Esophagus muscularis mucosa (tissue), 4 donors: ENCODE measurements around the gene FAM111A. TPM values are rescaled to one million over a fixed set of nuclear protein-coding genes. Genes with fewer than 3 reads are reported as not detected.
A peak's percentile ranks its signal among the peaks of the same experiment; 100 is the strongest.

Experiments
- DNase-seq: peaks from one replicate; pipeline ENCODE4 v3.0.0-alpha.2; 2017; ENCODE audit errors: extremely low spot score
- H3K27ac ChIP-seq, 4 donors: fragments of 200-600 bp; sonication (generic); replicated peaks in 1 of 4; 1 replicate in 3 of 4; 2 replicates in 1 of 4; pipeline ENCODE4 v1.5.1; 2016 to 2019; ENCODE audit warnings: mild to moderate bottlenecking in 1 of 4
- H3K27me3 ChIP-seq, 4 donors: fragments of 200-600 bp; sonication (generic); one replicate each; pipeline versions ENCODE4 v1.5.1 to v1.6.0; 2016 to 2019
- H3K36me3 ChIP-seq, 4 donors: fragments of 200-600 bp; sonication (generic); one replicate each; pipeline ENCODE4 v1.5.1; 2016 to 2019
- H3K4me1 ChIP-seq, 4 donors: fragments of 200-600 bp; sonication (generic); one replicate each; pipeline ENCODE4 v1.5.1; 2016 to 2019
- H3K4me3 ChIP-seq, 4 donors: fragments of 200-600 bp; sonication (generic); 1 replicate in 2 of 4; 2 replicates in 2 of 4; pipeline ENCODE4 v1.5.1; 2016 to 2019; ENCODE audit warnings: mild to moderate bottlenecking in 4 of 4, moderate library complexity in 1 of 4
- H3K9me3 ChIP-seq, 4 donors: fragments of 200-600 bp; sonication (generic); 1 replicate in 3 of 4; 2 replicates in 1 of 4; pipeline ENCODE4 v1.5.1; 2016 to 2019
- EP300 ChIP-seq: sonication (generic); formaldehyde crosslinking; IDR thresholded peaks from one replicate; pipeline ENCODE4 v1.6.1; 2017; ENCODE audit warnings: antibody characterized with exemption
- POLR2A ChIP-seq: fragments of 450-650 bp; IDR thresholded peaks from one replicate; pipeline ENCODE4 v1.6.1; 2017; ENCODE audit warnings: antibody characterized with exemption, moderate library complexity, mild to moderate bottlenecking, low read depth
- POLR2AphosphoS5 ChIP-seq, 2 donors: sonication (generic); formaldehyde crosslinking; IDR thresholded peaks; one replicate each; pipeline ENCODE4 v1.6.1; 2017; ENCODE audit warnings: antibody characterized with exemption in 2 of 2
- WGBS: methylation state at CpG from one replicate; pipeline ENCODE4 v1.1.5; 2018; 5-methylcytosine and 5-hydroxymethylcytosine counted together
- intact Hi-C: fragments of 100-400 bp; cut with DNase I; formaldehyde crosslinking; loops from one replicate; pipeline ENCODE4 v1.15.1; 2023
- total RNA-seq, 4 donors: library from RNA; depleted of rRNA; stranded (reverse); fragments of >200 nt; gene quantifications; one replicate each; pipeline versions ENCODE4 v1.1.0 to v1.2.1, GENCODE V29; 2016
- TF ChIP-seq, protein P1 (sequence below), 3 experiments: fragments of 200-600 bp in 2 of 3; fragments of 450-650 bp in 1 of 3; sonication (generic) in 2 of 3; IDR thresholded peaks; one replicate each; pipeline ENCODE4 v1.5.1; 2017 to 2019; ENCODE audit warnings: antibody characterized with exemption in 3 of 3, mild to moderate bottlenecking in 2 of 3, moderate library complexity in 1 of 3

FAM111A gene
- total RNA-seq, 4 donors from 2014 or later = 8.9 to 22.4 (median 17.6) TPM

DNA sequence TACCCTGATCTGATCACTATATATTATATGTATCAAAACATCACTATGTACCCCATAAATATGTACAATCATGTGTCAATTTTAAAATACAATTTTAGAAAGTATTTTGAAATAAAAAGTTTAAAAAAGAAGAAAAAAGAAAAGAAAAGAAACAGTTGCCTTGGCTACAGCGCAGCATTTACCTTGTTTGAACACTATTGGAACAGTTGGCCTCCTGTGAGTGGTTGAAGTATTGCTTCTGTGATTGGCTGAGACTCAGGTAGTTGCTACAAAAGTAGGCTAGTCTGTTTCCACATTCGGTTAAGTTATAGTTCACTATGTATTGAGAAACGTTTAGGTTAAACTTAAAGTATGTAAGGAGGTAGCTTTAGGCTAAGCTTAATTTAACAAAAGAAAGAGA is 21.4 kb downstream of the FAM111A start:
- Histone ChIP-seq H3K36me3 (no peaks in the 10 kb centered on the region), H3K27me3 (peaks cover 0 to 26% (median 0%) of the 10 kb centered on the region in 4 donors), H3K27ac (no peak overlapping the region), H3K4me3 (no peak overlapping the region), H3K9me3 (no peaks in the 10 kb centered on the region), H3K4me1 (no peaks in the 10 kb centered on the region)
- DNase-seq = no peak
- WGBS = 87% methylated on average over 3 of the region's 3 CpGs
- intact Hi-C loops = no loop called here
- TF ChIP-seq EP300 (no peak), POLR2A (no peak), POLR2AphosphoS5 (IDR thresholded peaks at IDR 0.05) (no peak)
- TF ChIP-seq, protein P1, sequence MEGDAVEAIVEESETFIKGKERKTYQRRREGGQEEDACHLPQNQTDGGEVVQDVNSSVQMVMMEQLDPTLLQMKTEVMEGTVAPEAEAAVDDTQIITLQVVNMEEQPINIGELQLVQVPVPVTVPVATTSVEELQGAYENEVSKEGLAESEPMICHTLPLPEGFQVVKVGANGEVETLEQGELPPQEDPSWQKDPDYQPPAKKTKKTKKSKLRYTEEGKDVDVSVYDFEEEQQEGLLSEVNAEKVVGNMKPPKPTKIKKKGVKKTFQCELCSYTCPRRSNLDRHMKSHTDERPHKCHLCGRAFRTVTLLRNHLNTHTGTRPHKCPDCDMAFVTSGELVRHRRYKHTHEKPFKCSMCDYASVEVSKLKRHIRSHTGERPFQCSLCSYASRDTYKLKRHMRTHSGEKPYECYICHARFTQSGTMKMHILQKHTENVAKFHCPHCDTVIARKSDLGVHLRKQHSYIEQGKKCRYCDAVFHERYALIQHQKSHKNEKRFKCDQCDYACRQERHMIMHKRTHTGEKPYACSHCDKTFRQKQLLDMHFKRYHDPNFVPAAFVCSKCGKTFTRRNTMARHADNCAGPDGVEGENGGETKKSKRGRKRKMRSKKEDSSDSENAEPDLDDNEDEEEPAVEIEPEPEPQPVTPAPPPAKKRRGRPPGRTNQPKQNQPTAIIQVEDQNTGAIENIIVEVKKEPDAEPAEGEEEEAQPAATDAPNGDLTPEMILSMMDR (IDR thresholded peaks at IDR 0.05) = no peak

DNA sequence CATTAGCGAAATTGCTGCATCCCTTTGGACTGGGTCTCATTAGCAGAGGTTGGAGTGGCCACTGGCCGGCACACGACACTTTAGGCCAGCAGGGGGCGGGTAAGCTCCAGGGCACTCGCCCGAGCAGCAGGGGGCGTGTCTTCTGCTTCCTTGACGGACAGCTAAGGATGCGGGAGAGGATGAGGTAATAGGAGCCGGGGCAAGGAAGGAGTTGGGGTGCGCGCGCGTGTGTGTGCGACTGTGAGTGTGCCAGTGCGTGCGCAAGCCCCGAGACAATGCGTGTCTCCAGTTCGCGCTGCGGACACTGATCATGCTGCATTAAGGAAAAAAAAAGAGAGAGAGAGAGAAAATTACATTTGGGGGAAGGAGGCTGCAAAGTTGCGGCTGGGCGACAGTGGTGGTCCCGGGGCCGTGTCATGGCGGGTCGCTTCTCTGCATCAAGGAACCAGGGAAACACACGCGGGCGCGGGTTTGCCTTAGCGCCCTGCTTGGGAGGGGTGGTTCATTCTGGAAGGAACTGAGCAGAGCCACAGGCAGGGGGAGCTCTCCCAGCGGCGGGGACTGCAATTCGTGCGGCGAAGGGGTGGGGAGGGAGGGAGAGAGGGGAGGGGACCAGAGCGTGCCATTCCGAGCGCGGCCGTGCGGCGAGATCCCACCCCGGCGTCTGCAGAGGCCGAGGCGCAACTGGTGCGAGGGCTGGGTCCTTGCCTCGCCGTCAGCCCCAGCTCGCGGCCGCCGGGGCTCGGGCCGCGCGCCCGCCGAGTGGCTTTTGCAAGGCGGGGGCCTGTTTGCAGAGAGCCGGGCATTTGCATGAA is 29.1 kb downstream of the FAM111A start, which contains the start of gene DTX4:
Gene DTX4 (plus strand): TSS at position 625 of the 815 bp plus-strand sequence. CDS start 464 bp downstream, outside the sequence.
- Histone ChIP-seq H3K27ac (peak within 1 kb of the TSS; percentile 51 to 74 (median 70)), H3K9me3 (no peaks in the 10 kb centered on the region), H3K36me3 (no peaks in the 10 kb centered on the region), H3K27me3 (peaks cover 0 to 10% (median 5%) of the 10 kb centered on the region in 4 donors), H3K4me1 (peaks cover 9 to 38% (median 25%) of the 10 kb centered on the region in 4 donors), H3K4me3 (peak within 1 kb of the TSS; percentile 64 to 87 (median 74))
- under 1% methylated on average over 46 of the region's 64 CpGs for whole genome bisulfite sequencing
- DNase-seq = peak; percentile 97
- intact Hi-C loops = loop anchor here (1.0 to 10.0 kb wide), 3 partner anchors 36 to 263 kb away; partner anchors contain the start of gene OR5A1
- TF ChIP-seq POLR2A = no peak
- TF ChIP-seq EP300 = no peak
- peak in 1 of 2 donors; percentile 54 for TF ChIP-seq POLR2AphosphoS5 (IDR thresholded peaks at IDR 0.05)
- TF ChIP-seq, protein P1 (IDR thresholded peaks at IDR 0.05) = peak; percentile 72 to 94 (median 88)

DNA sequence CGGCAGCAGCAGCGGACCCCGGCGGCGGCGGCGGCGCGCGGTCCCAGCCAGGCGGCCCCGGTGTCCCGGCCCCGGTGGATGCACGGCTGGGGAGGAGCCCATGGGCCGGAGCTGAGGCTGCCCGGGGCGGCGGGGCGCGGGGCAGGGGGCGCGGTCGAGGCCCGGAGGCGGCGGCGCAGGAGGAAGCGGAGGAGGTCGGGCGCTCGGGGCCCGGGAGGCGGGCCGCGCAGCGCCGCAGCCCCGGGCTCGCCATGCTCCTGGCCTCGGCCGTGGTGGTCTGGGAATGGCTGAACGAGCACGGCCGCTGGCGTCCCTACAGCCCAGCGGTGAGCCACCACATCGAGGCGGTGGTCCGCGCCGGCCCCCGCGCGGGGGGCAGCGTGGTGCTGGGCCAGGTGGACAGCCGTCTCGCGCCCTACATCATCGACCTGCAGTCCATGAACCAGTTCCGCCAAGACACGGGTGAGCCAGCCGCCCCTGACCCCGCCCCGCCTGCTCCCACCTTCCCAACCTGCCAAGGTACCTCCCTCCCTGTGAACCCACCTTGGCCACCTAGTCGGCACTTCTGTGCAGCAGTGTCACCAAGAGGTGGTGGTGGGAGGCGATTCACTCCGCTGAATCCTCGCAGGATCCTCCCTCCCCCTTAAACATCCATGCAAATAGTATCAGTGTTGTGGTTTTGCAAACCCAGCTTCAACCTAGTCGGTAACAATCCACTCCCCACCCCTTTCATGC is 29.9 kb downstream of the FAM111A start:
- peaks cover 9 to 38% (median 25%) of the 10 kb centered on the region in 4 donors for H3K4me1 ChIP-seq
- H3K4me3 ChIP-seq = peak overlapping the region; percentile 64 to 87 (median 74)
- H3K27ac ChIP-seq = peak overlapping the region; percentile 51 to 74 (median 70)
- peak; percentile 86 for DNase-seq
- H3K36me3 ChIP-seq = no peaks in the 10 kb centered on the region
- peaks cover 0 to 10% (median 5%) of the 10 kb centered on the region in 4 donors for H3K27me3 ChIP-seq
- intact Hi-C loops = loop anchor here (10.0 kb wide), 1 partner anchor 262 kb away; the partner anchor contains the start of gene OR5A1
- WGBS = 0% methylated on average over 11 of the region's 70 CpGs
- H3K9me3 ChIP-seq = no peaks in the 10 kb centered on the region
- TF ChIP-seq EP300 = no peak

DNA sequence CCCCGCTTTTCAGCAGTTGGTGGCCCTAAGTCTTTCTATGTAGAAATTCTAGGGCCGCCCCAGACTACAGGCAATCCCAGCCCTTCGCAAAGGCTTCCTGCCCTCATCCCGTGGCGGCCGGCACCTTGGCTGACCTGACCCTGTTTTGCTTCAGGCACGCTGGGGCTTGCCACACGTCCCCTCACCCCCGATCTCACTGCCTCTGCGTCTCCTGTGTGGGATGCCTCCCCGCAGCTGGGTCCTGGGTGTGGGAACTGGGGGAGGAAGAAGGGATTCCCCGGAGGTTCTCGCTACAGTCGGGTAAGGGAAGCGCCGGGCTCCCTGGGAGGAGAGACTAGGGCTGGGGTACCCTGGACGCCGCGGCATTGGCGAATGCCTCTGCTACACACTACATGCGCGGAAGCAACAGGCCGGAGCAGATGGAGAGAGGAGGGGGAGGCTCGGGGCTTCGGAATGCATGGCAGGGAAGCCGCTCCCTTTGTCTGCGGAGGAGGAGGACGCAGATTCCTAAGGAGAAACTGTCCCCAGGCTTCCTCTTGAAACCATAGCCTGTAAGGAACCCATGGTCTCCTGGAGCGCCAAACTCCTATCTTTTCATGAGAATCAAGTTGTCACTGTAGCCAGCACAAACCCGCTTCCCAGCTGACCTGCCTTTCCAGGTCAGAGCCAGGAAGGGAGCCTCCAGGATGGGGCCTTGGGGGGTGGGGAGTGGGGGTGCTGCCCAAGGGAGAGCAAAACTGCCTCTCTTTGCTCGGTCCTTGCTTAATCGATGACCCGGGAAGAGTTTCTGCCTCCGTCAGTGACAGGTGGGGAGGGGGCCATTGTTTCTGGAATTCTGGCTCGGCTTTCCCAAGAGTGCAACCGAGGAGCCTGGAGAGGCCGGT is 30.7 kb downstream of the FAM111A start:
- Histone ChIP-seq H3K36me3 (no peaks in the 10 kb centered on the region), H3K9me3 (no peaks in the 10 kb centered on the region), H3K4me1 (peaks cover 9 to 38% (median 25%) of the 10 kb centered on the region in 4 donors), H3K27ac (peak overlapping the region; percentile 51 to 74 (median 70)), H3K27me3 (peaks cover 0 to 10% (median 5%) of the 10 kb centered on the region in 4 donors), H3K4me3 (peak overlapping the region; percentile 64 to 87 (median 74))
- WGBS = 11% methylated on average over 22 of the region's 37 CpGs
- TF ChIP-seq EP300 = no peak
- TF ChIP-seq, protein P1 (IDR thresholded peaks at IDR 0.05) = no peak
- TF ChIP-seq POLR2AphosphoS5 (IDR thresholded peaks at IDR 0.05) = no peak
- no peak for TF ChIP-seq POLR2A
- peak; percentile 90 for DNase-seq
- intact Hi-C loops = loop anchor here (10.0 kb wide), 1 partner anchor 261 kb away; the partner anchor contains the start of gene OR5A1
